HCT116 (cell line): ENCODE measurements around the gene BOD1. TPM values are rescaled to one million over a fixed set of nuclear protein-coding genes. Genes with fewer than 3 reads are reported as not detected.

Experiments
- ATAC-seq: fragments of 200-7000 bp; cut with Tn5 transposase; 2 replicates; pipeline ENCODE4 v1.9.1; 2020; ENCODE audit warnings: mild to moderate bottlenecking, moderate library complexity
- BruUV-seq: library from RNA; stranded (reverse); fragments of 400-500 nt; replicated peaks from 2 replicates; lab custom pipeline; 2021; lab: Mats Ljungman, UMichigan
- CTCF ChIA-PET: fragments of 300-600 bp; sonication (Branson Sonifier 250); formaldehyde crosslinking; loops from one replicate; lab custom pipeline; 2021; ENCODE audit warnings: antibody characterized with exemption; lab: Charles Lee
- POLR2A ChIA-PET: fragments of 300-600, 350-600 bp; sonication (Branson Sonifier 250); formaldehyde crosslinking; loops from one replicate; lab custom pipeline; 2021; ENCODE audit warnings: antibody characterized with exemption; lab: Charles Lee
- RAD21 ChIA-PET, 2 experiments: fragments of 300-600 bp; sonication (Branson Sonifier 250); formaldehyde crosslinking; loops; one replicate each; lab custom pipeline; 2023; ENCODE audit warnings: low total read pairs in 2 of 2; ENCODE audit not compliant: uncharacterized antibody in 2 of 2, unreplicated experiment in 2 of 2, low non-redundant PET in 1 of 2; lab: Charles Lee
- DNase-seq: peaks from one replicate; pipeline ENCODE4 v3.0.0-alpha.2; 2010; ENCODE audit warnings: low read depth, low spot score
- H2AFZ ChIP-seq: fragments of 200-600 bp; shearing (Covaris generic), sonication (generic); 2 replicates; pipeline ENCODE4 v1.6.1; 2017; ENCODE audit warnings: low read depth, mixed run types, mixed read lengths, antibody characterized with exemption, low read length; ENCODE audit not compliant: poor library complexity, severe bottlenecking
- H3K27ac ChIP-seq: 2 replicates; pipeline ENCODE4 v1.5.1; 2012; ENCODE audit warnings: low read depth, low read length
- H3K27me3 ChIP-seq: fragments of 200-600 bp; sonication (generic); 2 replicates; pipeline ENCODE4 v1.6.1; 2016; ENCODE audit warnings: mixed run types, low read length, mixed read lengths; ENCODE audit not compliant: insufficient read depth
- H3K36me3 ChIP-seq, 2 experiments: fragments of 200-500 bp in 1 of 2; fragments of 200-600 bp in 1 of 2; sonication (Bioruptor generic) in 1 of 2; sonication (generic) in 1 of 2; 2 replicates each; pipeline versions ENCODE4 v1.5.1 to v1.6.1; 2014 to 2016; ENCODE audit warnings: low read length in 2 of 2, inconsistent platforms in 1 of 2, mixed read lengths in 1 of 2, mixed run types in 1 of 2; ENCODE audit not compliant: insufficient read depth in 2 of 2, control insufficient read depth in 1 of 2
- H3K4me1 ChIP-seq, 2 experiments: fragments of 200-600 bp in 1 of 2; sonication (generic) in 1 of 2; 2 replicates each; pipeline versions ENCODE4 v1.5.1 to v1.6.1; 2012 to 2017; ENCODE audit warnings: low read length in 2 of 2, inconsistent platforms in 1 of 2, mild to moderate bottlenecking in 1 of 2, mixed read lengths in 1 of 2, mixed run types in 1 of 2, moderate library complexity in 1 of 2; ENCODE audit not compliant: insufficient read depth in 2 of 2, control insufficient read depth in 1 of 2
- H3K4me2 ChIP-seq: fragments of 200-600 bp; sonication (generic); 2 replicates; pipeline ENCODE4 v1.6.1; 2017; ENCODE audit warnings: mixed run types, low read length, mixed read lengths
- H3K4me3 ChIP-seq, 2 experiments: fragments of 200-600 bp in 1 of 2; sonication (generic) in 1 of 2; replicated peaks in 1 of 2; 2 replicates each; pipeline ENCODE4 v1.5.1; 2011 to 2016; ENCODE audit warnings: low read length in 2 of 2, control low read depth in 1 of 2, low read depth in 1 of 2, mild to moderate bottlenecking in 1 of 2, mixed read lengths in 1 of 2, mixed run types in 1 of 2
- H3K79me2 ChIP-seq: fragments of 200-600 bp; sonication (generic); 2 replicates; pipeline ENCODE4 v1.6.1; 2017; ENCODE audit warnings: mild to moderate bottlenecking, mixed run types, low read length, moderate library complexity, mixed read lengths; ENCODE audit not compliant: insufficient read depth
- H3K9ac ChIP-seq: fragments of 200-600 bp; sonication (generic); 2 replicates; pipeline ENCODE4 v1.6.1; 2016; ENCODE audit warnings: low read length, mixed read lengths
- H3K9me2 ChIP-seq: fragments of 200-600 bp; sonication (generic), shearing (Covaris generic); 2 replicates; pipeline ENCODE4 v1.6.1; 2017; ENCODE audit warnings: mixed run types, mild to moderate bottlenecking, moderate library complexity; ENCODE audit not compliant: insufficient read depth
- H3K9me3 ChIP-seq, 2 experiments: fragments of 200-500 bp in 1 of 2; fragments of 200-600 bp in 1 of 2; sonication (Bioruptor generic) in 1 of 2; sonication (generic) in 1 of 2; 2 replicates each; pipeline ENCODE4 v1.6.1; 2014 to 2017; ENCODE audit warnings: low read length in 2 of 2, mixed read lengths in 2 of 2, inconsistent platforms in 1 of 2, low read depth in 1 of 2, mild to moderate bottlenecking in 1 of 2, mixed run types in 1 of 2, moderate library complexity in 1 of 2; ENCODE audit not compliant: control insufficient read depth in 1 of 2, insufficient read depth in 1 of 2
- H4K20me1 ChIP-seq: fragments of 200-600 bp; sonication (generic), shearing (Covaris generic); 2 replicates; pipeline ENCODE4 v1.6.1; 2017; ENCODE audit warnings: mixed run types, mild to moderate bottlenecking, moderate library complexity; ENCODE audit not compliant: insufficient read depth
- CBX3 ChIP-seq: IDR thresholded peaks from 2 replicates; pipeline ENCODE4 v1.6.1; 2012; ENCODE audit warnings: low read depth
- CEBPB ChIP-seq: IDR thresholded peaks from 2 replicates; pipeline ENCODE4 v1.6.1; 2012; ENCODE audit warnings: low read depth
- EZH2 ChIP-seq: fragments of 200-600 bp; sonication (generic); IDR thresholded peaks from 2 replicates; pipeline ENCODE4 v1.6.1; 2017; ENCODE audit warnings: antibody characterized with exemption, mixed run types
- FOSL1 ChIP-seq: IDR thresholded peaks from 2 replicates; pipeline ENCODE4 v1.6.1; 2012; ENCODE audit warnings: low read depth
- JUND ChIP-seq: IDR thresholded peaks from 2 replicates; pipeline ENCODE4 v1.6.1; 2012
- POLR2A ChIP-seq: IDR thresholded peaks from 2 replicates; pipeline ENCODE4 v1.7.0; 2011; ENCODE audit warnings: borderline replicate concordance; ENCODE audit not compliant: insufficient read depth, insufficient read length; ENCODE audit errors: extremely low read depth
- POLR2AphosphoS5 ChIP-seq: IDR thresholded peaks from 2 replicates; pipeline ENCODE4 v1.6.1; 2011; ENCODE audit warnings: mild to moderate bottlenecking, low read depth, low read length, moderate library complexity
- RAD21 ChIP-seq: IDR thresholded peaks from 2 replicates; pipeline ENCODE4 v1.6.1; 2012; ENCODE audit warnings: low read depth, mild to moderate bottlenecking
- SIN3A ChIP-seq: IDR thresholded peaks from 2 replicates; pipeline ENCODE4 v1.6.1; 2012; ENCODE audit warnings: low read depth
- SP1 ChIP-seq: IDR thresholded peaks from 2 replicates; pipeline ENCODE4 v1.6.1; 2012; ENCODE audit warnings: low read depth
- SRF ChIP-seq: IDR thresholded peaks from 2 replicates; pipeline ENCODE4 v1.6.1; 2012; ENCODE audit warnings: low read depth
- TCF7L2 ChIP-seq: IDR thresholded peaks from 2 replicates; pipeline ENCODE4 v1.7.0; 2011; ENCODE audit warnings: borderline replicate concordance, inconsistent platforms; ENCODE audit not compliant: insufficient read depth, insufficient read length; ENCODE audit errors: extremely low read depth
- YY1 ChIP-seq: IDR thresholded peaks from 2 replicates; pipeline ENCODE4 v1.6.1; 2011; ENCODE audit warnings: low read length, low read depth, moderate library complexity, mild to moderate bottlenecking; ENCODE audit not compliant: insufficient replicate concordance; ENCODE audit errors: extremely low read depth
- ZBTB33 ChIP-seq: IDR thresholded peaks from 2 replicates; pipeline ENCODE4 v1.6.1; 2011; ENCODE audit warnings: mild to moderate bottlenecking, low read length, moderate library complexity; ENCODE audit not compliant: insufficient replicate concordance; ENCODE audit errors: extremely low read depth
- ZFX ChIP-seq: fragments of 450-650 bp; IDR thresholded peaks from 2 replicates; pipeline ENCODE4 v1.6.1; 2017
- ZNF274 ChIP-seq: fragments of 200-500 bp; sonication (Bioruptor generic); IDR thresholded peaks from 2 replicates; pipeline ENCODE4 v1.6.1; 2014; ENCODE audit warnings: mild to moderate bottlenecking, low read depth, low read length, inconsistent platforms
- intact Hi-C: fragments of 100-400 bp; cut with micrococcal nuclease; formaldehyde crosslinking; loops from 2 replicates; pipeline ENCODE4 v1.10.0; 2022
- total RNA-seq: library from RNA; stranded (reverse); gene quantifications from one replicate; pipeline ENCODE4 v1.2.1, GENCODE V29; 2021; ENCODE audit not compliant: unreplicated experiment
- TF ChIP-seq, protein P1 (sequence below): IDR thresholded peaks from 2 replicates; pipeline ENCODE4 v1.6.1; 2012; ENCODE audit warnings: low read depth

BOD1 gene
- total RNA-seq, 1 experiment from 2014 or later, result 60.2 TPM

DNA sequence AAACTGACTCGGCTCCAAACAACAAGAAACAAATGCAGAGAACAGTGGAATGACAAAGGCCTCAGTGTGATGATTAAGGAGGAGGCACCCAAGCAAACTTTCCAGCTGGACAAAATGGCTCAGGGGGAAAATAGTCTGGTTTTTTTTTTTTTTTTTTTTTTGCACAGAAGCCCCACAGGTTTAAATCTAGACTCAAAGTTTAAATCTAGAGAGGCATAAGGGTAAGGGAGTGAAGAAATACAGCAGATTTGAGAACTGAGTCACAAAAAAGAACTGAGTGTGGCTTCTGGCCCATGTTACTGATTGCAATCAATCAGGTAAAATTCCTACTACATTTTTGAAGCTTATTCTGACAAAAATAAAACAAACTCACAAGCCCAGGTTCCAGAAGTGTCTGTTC, 12.3 kb downstream of the BOD1 start:
- Histone ChIP-seq H3K9me3 (no peaks in the 10 kb centered on the region), H3K36me3 (peaks cover 24 to 44% of the 10 kb centered on the region in 2 experiments; a peak in 3 of 4 replicates), H3K9me2 (no peaks in the 10 kb centered on the region), H3K27me3 (no peaks in the 10 kb centered on the region), H3K4me2 (no peak overlapping the region), H4K20me1 (no peaks in the 10 kb centered on the region), H2AFZ (no peak overlapping the region), H3K4me3 (no peak overlapping the region), H3K9ac (no peak overlapping the region), H3K4me1 (no peaks in the 10 kb centered on the region), H3K27ac (no peak overlapping the region), H3K79me2 (peaks cover 8% of the 10 kb centered on the region; the same call in 1 of the 2 replicates)
- DNase-seq, result no peak
- POLR2A ChIA-PET, result no interaction called here
- no TSS peak for BruUV-seq
- RAD21 ChIA-PET, result no interaction called here
- ATAC-seq, result no peak
- intact Hi-C loops, result no loop called here
- TF ChIP-seq FOSL1 (no peak), POLR2A (no peak), POLR2AphosphoS5 (no peak)
- CTCF ChIA-PET, result no interaction called here

DNA sequence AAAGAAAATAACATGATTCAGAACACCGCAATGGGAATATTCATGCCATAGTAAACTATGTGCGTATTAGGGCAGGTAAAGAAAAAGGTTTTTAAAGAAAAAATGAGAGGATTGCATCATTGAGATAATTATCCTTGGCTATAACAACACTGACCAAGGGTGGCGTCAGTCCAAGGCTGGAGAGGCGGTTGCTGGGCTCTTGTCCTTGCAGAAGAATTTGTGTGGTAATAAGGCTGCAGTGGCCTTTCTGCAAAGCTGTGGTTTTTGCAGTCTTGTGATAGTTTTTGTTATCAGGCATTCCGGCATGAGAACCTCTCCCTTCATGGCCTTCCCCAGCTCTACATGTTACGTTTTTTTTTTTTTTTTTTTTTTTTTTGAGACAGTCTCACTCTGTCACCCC, 14.0 kb downstream of the BOD1 start:
- Histone ChIP-seq H3K9me2 (no peaks in the 10 kb centered on the region), H3K27ac (no peak overlapping the region), H3K79me2 (no peaks in the 10 kb centered on the region), H3K36me3 (peaks cover 11 to 28% of the 10 kb centered on the region in 2 experiments; a peak in 3 of 4 replicates), H3K9me3 (no peaks in the 10 kb centered on the region), H3K4me1 (no peaks in the 10 kb centered on the region), H3K4me3 (no peak overlapping the region), H3K4me2 (no peak overlapping the region), H3K27me3 (no peaks in the 10 kb centered on the region), H3K9ac (no peak overlapping the region), H2AFZ (no peak overlapping the region), H4K20me1 (no peaks in the 10 kb centered on the region)
- ATAC-seq (no peak), DNase-seq (no peak)
- intact Hi-C loops, result no loop called here
- no TSS peak for BruUV-seq
- ChIA-PET RAD21 (no interaction called here), CTCF (interaction anchor here (1.5 kb wide), 1 partner anchor 13 kb away, joined by 5 read pairs; the partner anchor contains the start of gene BOD1), POLR2A (no interaction called here)
- TF ChIP-seq TCF7L2 (no peak), ZBTB33 (no peak), YY1 (no peak), POLR2A (no peak), SIN3A (no peak), SP1 (no peak), CEBPB (no peak), SRF (no peak), CBX3 (no peak), RAD21 (no peak), ZFX (no peak), ZNF274 (no peak), EZH2 (no peak), FOSL1 (no peak), JUND (no peak)
- TF ChIP-seq, protein P1, sequence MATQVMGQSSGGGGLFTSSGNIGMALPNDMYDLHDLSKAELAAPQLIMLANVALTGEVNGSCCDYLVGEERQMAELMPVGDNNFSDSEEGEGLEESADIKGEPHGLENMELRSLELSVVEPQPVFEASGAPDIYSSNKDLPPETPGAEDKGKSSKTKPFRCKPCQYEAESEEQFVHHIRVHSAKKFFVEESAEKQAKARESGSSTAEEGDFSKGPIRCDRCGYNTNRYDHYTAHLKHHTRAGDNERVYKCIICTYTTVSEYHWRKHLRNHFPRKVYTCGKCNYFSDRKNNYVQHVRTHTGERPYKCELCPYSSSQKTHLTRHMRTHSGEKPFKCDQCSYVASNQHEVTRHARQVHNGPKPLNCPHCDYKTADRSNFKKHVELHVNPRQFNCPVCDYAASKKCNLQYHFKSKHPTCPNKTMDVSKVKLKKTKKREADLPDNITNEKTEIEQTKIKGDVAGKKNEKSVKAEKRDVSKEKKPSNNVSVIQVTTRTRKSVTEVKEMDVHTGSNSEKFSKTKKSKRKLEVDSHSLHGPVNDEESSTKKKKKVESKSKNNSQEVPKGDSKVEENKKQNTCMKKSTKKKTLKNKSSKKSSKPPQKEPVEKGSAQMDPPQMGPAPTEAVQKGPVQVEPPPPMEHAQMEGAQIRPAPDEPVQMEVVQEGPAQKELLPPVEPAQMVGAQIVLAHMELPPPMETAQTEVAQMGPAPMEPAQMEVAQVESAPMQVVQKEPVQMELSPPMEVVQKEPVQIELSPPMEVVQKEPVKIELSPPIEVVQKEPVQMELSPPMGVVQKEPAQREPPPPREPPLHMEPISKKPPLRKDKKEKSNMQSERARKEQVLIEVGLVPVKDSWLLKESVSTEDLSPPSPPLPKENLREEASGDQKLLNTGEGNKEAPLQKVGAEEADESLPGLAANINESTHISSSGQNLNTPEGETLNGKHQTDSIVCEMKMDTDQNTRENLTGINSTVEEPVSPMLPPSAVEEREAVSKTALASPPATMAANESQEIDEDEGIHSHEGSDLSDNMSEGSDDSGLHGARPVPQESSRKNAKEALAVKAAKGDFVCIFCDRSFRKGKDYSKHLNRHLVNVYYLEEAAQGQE, result no peak
